Measurements from ENCODE around the gene MFN1. TPM values are rescaled to one million over a fixed set of nuclear protein-coding genes. Genes with fewer than 3 reads are reported as not detected.

Gene MFN1
- total and polyA plus RNA-seq, 7 donors = 14.6 to 42.9 (median 34.5) TPM

DNA sequence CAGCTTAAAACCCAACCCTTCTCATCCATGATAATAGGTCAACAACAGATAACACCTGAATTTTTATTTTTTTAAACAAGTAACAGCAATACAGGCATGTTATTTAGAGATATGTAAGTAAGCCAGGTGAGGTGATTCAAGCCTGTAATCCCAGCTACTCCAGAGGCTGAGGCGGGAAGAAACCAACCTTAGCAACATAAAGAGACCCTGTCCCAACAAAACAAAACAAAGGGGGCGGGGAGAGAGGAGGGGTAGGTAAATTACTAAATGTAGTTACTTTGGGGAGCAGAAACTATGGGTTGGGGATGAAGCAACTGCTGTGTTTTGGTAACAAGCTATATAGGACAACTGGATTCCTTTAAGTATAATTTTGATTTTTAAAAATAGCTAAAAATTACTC lies 56.8 kb downstream of the MFN1 start:
- intact Hi-C loops (cut with DNase I) = no loop called here

GRCh38 chr3:179410331-179410730 lies 62.8 kb downstream of the MFN1 start:
- Histone ChIP-seq H3K4me3 (no peak overlapping the region), H3K27ac (no peak overlapping the region), H3K4me1 (no peaks in the 10 kb centered on the region), H3K36me3 (ENCODE audit: insufficient read depth in 1 of 2, low read depth in 1 of 2) (peaks cover 0 to 11% of the 10 kb centered on the region in 2 donors), H3K9me3 (no peaks in the 10 kb centered on the region), H3K27me3 (ENCODE audit: insufficient read depth in 3 of 3, low read length in 2 of 3) (no peaks in the 10 kb centered on the region)
- ATAC-seq = peak in 1 of 4 donors; percentile 62
- TF ChIP-seq, protein P1, sequence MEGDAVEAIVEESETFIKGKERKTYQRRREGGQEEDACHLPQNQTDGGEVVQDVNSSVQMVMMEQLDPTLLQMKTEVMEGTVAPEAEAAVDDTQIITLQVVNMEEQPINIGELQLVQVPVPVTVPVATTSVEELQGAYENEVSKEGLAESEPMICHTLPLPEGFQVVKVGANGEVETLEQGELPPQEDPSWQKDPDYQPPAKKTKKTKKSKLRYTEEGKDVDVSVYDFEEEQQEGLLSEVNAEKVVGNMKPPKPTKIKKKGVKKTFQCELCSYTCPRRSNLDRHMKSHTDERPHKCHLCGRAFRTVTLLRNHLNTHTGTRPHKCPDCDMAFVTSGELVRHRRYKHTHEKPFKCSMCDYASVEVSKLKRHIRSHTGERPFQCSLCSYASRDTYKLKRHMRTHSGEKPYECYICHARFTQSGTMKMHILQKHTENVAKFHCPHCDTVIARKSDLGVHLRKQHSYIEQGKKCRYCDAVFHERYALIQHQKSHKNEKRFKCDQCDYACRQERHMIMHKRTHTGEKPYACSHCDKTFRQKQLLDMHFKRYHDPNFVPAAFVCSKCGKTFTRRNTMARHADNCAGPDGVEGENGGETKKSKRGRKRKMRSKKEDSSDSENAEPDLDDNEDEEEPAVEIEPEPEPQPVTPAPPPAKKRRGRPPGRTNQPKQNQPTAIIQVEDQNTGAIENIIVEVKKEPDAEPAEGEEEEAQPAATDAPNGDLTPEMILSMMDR (IDR thresholded peaks at IDR 0.05) = no peak
- DNase-seq = no peak
- intact Hi-C loops (cut with DNase I) = no loop called here
- 73 to 80% (median 78%) methylated on average over 2 of the region's 2 CpGs for WGBS, 3 donors

More for the DNA sequence above, 56.8 kb downstream of the MFN1 start:
- Histone ChIP-seq H3K4me1 (no peaks in the 10 kb centered on the region), H3K4me3 (no peak overlapping the region), H3K27me3 (ENCODE audit: insufficient read depth in 3 of 3, low read length in 2 of 3) (no peaks in the 10 kb centered on the region), H3K9me3 (no peaks in the 10 kb centered on the region), H3K27ac (no peak overlapping the region), H3K36me3 (ENCODE audit: insufficient read depth in 1 of 2, low read depth in 1 of 2) (peaks cover 0 to 60% of the 10 kb centered on the region in 2 donors)
- WGBS, 3 donors = 89 to 98% (median 94%) methylated on average over 2 of the region's 2 CpGs
- ATAC-seq (no peak), DNase-seq (no peak)
- TF ChIP-seq, protein P1 (IDR thresholded peaks at IDR 0.05) = no peak

- peaks cover 0 to 7% of the 10 kb centered on the region in 2 donors for H3K36me3 ChIP-seq (ENCODE audit: insufficient read depth in 1 of 2, low read depth in 1 of 2)
- H3K27ac ChIP-seq = no peak overlapping the region
Observed at GRCh38 chr3:179410999-179411398, 63.5 kb downstream of the MFN1 start.

DNA sequence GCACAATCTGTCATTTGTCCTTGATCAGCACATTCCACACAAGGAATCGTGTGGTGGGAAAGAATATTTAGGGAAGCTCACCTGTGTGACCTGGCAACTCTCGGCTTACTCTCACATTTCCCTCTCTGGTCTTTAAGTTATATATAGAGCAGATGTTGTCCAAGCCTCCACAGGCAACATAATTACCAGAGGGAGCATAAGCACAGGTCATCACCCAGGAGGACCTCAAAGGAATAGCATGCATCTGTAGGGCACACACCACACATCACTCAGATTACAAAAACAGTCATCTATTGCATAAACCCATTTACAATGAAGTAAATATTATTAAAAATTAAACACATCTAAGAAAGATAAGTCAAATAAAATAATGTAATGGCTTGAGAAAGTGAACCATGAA lies 67.3 kb downstream of the MFN1 start:
- Histone ChIP-seq H3K4me3 (no peak overlapping the region), H3K27ac (no peak overlapping the region), H3K36me3 (ENCODE audit: insufficient read depth in 1 of 2, low read depth in 1 of 2) (peaks cover 0 to 26% of the 10 kb centered on the region in 2 donors), H3K27me3 (ENCODE audit: insufficient read depth in 3 of 3, low read length in 2 of 3) (no peaks in the 10 kb centered on the region), H3K9me3 (no peaks in the 10 kb centered on the region), H3K4me1 (no peaks in the 10 kb centered on the region)
- intact Hi-C loops (cut with DNase I) = loop anchor here in 1 of 2 donors (5.0 kb wide), 1 partner anchor 142 kb away; no protein-coding TSS in a partner anchor
- WGBS, 3 donors = 31 to 35% (median 33%) methylated on average over 2 of the region's 2 CpGs
- TF ChIP-seq, protein P1 (IDR thresholded peaks at IDR 0.05) = no peak
- DNase-seq (no peak), ATAC-seq (no peak)

More at GRCh38 chr3:179410999-179411398, 63.5 kb downstream of the MFN1 start:
- H3K27me3 ChIP-seq (ENCODE audit: insufficient read depth in 3 of 3, low read length in 2 of 3) = no peaks in the 10 kb centered on the region
- intact Hi-C loops (cut with DNase I) = no loop called here
- DNase-seq (no peak), ATAC-seq (no peak)
- no peaks in the 10 kb centered on the region for H3K9me3 ChIP-seq
- no peaks in the 10 kb centered on the region for H3K4me1 ChIP-seq
- no peak overlapping the region for H3K4me3 ChIP-seq
- TF ChIP-seq, protein P1 (IDR thresholded peaks at IDR 0.05) = no peak

GRCh38 chr3:179415377-179415776 lies 67.9 kb downstream of the MFN1 start:
- intact Hi-C loops (cut with DNase I) = loop anchor here in 1 of 2 donors (5.0 kb wide), 1 partner anchor 142 kb away; no protein-coding TSS in a partner anchor
- DNase-seq (no peak), ATAC-seq (no peak)
- Histone ChIP-seq H3K4me1 (no peaks in the 10 kb centered on the region), H3K4me3 (no peak overlapping the region), H3K36me3 (ENCODE audit: insufficient read depth in 1 of 2, low read depth in 1 of 2) (peaks cover 0 to 23% of the 10 kb centered on the region in 2 donors), H3K27me3 (ENCODE audit: insufficient read depth in 3 of 3, low read length in 2 of 3) (no peaks in the 10 kb centered on the region), H3K9me3 (no peaks in the 10 kb centered on the region), H3K27ac (no peak overlapping the region)
- TF ChIP-seq, protein P1 (IDR thresholded peaks at IDR 0.05) = no peak
- WGBS, 3 donors = 57 to 66% (median 57%) methylated on average over 4 of the region's 4 CpGs
